ENCODE results near the gene ORC5.

ORC5 gene

DNA sequence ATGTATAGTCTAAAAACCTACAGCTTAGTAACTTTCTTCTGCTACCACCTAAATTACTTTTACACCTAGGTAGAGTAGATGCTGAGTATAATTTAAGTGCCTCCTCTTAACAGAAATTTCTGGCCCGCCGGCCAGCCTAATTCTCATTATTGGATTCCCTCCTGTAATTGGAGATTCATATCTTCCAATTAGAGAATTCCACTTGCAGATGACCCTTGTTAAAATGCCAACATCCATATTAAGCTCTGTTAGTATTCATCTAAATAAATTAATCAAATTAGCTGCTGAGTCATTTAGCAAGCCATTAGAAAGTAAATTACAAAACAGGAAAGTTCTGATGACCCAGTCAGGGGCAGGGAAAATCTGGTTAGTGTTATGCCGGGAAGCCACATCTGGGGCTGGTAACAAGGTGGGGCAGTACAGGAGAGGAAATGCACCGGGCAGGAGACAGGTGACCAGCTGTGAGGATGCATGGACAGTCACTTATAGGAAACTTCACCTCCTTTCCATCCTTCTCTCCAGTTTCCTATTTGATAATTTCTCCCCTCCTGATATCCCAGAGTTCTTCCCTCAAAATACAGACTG lies 82.8 kb downstream of the ORC5 start:
- no peak for DNase-seq

DNA sequence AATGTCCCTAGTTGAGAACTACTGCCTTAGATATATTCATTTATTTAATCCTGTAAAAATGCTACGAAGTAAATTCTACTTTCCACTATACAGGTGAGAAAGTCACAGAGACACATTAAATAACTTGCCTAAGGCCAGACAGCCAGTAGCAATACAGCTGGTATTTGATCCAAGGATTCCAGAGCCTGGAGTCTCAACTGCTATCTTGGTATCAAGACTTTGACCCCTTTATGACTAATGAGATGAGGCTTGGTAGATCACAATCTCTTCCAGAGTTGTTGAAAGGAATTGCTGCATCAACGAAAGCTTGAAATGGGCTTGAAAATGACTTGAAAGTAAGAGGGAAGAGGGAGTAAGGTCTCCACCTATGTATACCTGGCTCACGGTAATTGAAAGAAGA lies 83.3 kb downstream of the ORC5 start:
- no peak for DNase-seq

DNA sequence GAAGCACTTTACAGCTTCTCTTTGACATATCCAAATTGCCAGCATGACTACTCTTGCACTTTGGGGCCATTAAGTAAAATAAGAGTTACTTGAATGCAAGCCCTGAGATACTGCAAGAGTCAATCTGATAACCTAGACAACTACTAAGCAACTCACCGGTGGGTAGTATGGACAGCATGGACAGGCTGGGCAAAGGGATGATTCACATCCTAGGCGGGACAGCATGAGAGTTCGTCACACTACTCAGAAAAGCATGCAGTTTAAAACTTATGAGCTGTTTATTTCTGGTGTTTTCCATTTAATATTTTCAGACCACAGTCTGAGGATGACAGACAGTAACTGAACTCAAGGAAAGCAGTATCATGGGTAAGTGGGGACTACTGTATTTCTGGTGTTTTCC lies 84.0 kb downstream of the ORC5 start:
- DNase-seq: no peak

DNA sequence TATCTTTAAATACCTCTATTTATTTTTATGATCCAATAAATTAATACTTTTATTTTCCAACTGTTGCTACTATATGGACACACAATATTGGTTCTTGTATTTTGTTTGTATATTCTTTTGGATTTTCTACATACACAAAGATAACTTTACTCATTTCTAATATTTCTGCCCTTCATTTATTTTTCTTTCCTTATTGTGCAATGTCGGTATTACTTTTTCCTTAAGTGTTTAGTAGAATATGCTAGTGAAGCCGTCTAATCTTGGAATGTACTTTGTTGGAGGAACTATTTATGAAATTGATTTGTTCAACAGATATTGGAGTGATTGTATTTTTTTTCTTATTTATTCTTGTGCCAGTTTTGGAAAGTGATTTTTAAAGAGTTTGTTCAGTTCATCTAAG lies 94.0 kb downstream of the ORC5 start:
- DNase-seq: no peak

DNA sequence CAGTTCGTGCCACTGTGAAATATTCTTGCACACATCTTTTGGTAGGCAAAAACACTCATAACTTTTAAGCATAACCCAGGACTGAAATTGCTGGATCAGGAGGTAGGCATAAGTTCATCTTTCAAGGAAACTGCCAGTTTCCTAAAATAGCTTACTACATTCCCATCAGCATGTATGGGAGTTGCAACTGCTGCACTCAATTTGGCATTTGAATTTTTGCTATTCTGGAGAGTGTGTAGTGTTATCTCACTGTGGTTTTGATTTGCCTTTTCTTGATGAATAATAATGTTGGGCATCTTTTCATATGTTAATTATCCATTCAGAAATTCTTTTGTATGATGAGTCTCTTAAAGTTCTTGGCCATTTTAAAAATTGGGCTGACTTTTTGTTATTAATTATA lies 95.2 kb downstream of the ORC5 start:
- DNase-seq: no peak

DNA sequence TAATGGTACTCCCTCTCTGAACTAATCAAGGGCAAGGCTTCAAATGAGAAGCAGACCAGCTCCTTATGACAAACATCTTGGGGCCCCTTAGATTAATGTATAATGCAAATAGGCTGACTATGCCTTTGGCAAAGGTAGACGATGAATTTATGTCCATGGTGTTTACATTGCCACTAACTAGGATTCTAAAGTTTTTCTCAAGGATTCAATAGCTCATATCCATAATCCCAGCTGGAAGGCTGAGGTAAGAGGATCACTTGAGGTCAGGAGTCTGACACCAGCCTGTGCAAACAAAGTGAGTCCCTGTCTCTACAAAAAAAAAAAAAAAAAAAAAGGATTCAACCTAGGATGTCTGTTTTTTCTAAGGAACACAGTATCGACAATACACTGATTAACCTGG lies 96.5 kb downstream of the ORC5 start:
- DNase-seq: no peak

DNA sequence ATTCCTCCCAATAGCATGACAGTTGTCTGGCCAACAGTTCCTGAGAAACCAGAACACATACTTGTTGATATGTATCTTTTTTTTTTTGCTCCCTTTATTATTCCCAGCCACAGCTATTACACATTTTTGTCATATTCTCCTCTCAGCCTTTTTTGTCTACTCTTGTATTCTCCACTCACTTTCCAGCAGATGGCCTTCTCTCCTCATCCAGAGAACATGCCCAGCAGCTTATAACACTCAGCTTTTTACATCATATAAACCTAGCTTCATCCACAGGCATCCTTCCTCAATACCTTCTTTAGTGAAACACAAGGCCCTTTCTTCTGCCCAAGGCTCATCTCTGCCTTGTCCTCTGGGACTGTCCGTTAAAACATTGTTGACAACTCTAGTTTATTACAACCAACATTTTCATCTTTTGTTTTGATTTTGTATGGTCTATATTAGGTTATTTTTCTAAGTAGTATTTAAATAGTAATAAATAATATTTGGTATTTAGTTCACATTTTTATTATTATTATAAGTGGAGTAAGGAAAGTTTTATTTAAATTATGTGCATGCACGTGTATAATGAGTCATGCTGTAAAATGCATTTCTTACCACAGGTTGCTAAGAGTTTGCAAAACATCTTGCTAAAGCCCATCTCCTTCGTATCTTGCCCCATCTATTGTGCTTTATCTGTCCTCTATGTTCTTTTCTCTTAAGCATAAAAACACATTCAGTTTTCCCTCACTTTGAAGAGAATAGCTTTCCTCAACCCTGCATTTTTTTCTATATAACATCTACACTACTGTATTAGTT lies 101.5 kb downstream of the ORC5 start:
- no peak for DNase-seq

DNA sequence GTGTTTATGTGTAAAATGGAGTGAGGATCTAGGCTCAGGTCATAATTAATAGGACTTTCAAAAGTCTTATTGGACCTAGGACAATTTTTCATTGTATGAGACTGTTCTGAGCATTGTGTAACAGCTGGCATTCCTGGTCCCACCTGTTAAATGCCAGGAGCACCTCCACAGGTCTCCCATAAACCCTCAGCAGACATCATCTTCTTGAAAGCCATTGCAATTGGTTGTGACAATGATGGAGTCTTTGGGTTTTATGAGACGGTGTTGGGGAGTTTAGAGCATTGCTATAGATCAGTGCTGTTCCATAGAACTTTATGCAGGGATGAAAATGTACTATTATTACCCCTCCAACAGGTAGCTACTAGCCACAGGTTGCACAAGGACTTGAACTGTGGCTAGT lies 108.9 kb downstream of the ORC5 start:
- DNase-seq: no peak

DNA sequence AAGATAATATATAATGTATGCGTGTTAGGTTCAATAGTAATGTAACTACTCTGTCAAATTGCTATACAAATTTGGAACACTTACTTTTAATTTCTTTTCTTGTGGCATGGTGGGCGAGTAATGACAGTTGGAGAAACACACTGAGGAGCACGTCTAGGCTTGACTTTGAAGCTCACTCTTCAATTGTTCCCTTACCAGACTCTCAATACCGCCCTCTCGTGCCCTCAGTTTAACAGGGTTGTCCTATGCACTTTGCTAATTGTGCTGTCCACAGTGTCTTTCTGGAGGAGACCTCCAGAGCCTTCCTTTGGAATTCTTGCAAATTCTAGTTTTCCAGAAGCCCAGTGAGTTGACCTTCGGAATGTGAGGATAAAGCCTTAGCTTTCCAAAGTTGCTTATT lies 111.1 kb downstream of the ORC5 start:
- DNase-seq: no peak

DNA sequence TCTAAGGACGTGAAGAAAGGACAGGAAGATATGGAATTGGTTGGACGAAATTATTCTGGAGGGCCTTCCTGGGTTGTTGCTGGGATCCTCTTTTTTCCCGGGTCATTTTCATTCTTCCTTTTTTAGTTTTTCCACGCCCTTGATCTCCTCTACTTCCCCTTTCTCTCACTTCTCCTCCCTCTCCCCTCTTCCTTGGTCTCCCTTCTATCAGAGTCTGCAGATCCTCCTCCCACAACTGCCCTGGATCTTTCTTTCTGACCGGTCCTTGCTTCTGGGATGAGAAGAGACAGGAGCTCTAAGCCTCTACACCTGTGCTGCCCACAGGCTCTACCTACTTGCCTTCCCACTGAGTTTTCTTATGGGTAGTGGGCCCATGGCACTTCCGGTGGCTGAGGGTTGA lies 114.7 kb downstream of the ORC5 start:
- DNase-seq: no peak

DNA sequence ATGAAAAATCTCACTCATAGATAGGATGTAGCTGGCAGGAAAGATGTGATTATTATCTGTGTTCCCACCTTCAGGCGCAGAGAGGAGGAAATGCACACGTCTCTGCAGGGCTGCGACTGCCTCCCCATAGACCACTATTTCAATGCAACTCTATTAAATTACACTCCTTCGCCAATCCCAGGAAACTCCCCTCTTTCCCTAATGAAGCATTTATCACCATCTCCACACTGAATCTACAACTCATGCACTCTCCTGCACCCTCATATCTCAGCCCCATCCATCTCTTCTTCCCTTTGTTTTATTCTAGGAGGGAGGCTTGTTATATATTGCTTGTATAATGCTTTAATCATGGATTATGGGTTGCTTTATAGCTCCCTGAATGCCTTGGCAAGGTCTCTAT lies 116.6 kb downstream of the ORC5 start:
- DNase-seq: no peak

DNA sequence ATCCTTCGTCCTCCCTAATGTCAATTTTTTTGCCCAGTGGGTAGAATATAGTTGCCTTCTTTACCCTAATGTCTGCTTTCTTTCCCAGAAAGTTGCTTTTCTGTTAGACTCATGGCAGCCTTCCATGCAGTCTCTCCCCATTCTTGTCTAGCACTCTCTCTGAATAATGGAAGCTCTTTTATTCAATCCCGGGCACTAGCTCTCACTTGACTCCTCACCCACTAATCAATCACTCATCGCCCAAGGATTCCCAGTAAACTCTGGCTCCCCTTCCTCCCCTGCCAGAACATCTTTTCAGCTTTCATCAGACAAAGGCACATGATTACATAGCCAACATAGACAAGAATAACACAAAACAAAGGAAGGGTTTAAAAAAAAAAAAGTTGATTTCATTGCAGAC lies 118.2 kb downstream of the ORC5 start:
- DNase-seq: no peak

DNA sequence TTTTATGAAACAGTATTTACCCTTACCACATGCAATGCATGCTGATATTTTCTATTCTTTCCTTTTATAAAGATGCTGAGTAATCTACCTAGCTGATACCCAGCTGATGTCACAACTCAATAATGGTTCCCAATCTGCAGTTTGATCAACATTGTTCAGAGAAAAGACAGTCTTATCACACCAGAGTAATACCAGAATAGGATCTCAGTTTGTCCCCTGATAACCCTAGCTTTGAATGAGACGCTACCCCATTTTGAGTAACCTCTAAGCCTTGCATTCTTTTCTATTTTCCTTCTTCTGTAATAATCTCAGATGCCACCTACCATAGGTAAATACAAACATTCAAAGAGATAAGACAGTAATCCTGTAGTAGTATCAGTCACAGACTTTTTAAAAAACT lies 118.8 kb downstream of the ORC5 start:
- no peak for DNase-seq

Data from GF-D8 (cell line).